ENCODE data around the gene CD4.

GRCh38 chr12:6861391-6861790, 72.1 kb downstream of the CD4 start:
- TF ChIP-seq CTCF (IDR thresholded peaks at IDR 0.05; ENCODE audit: insufficient read depth, low read length, poor library complexity, severe bottlenecking) (no peak), EZH2phosphoT487 (conservative IDR thresholded peaks at IDR 0.05; ENCODE audit: low read length) (no peak)
